GM21737 (cell line): ENCODE results near the gene ETV3L.
"Not testable (repeated sequence)": the region's sequence is repeated elsewhere in the genome, so short reads cannot be mapped to it uniquely, and the experiment has no call there.

Experiments used
- ATAC-seq: cut with Tn5 transposase; IDR thresholded peaks from one replicate; pipeline ENCODE4 v1.9.1; 2021; ENCODE audit warnings: mild to moderate bottlenecking, moderate library complexity; ENCODE audit not compliant: unreplicated experiment

ETV3L gene

DNA sequence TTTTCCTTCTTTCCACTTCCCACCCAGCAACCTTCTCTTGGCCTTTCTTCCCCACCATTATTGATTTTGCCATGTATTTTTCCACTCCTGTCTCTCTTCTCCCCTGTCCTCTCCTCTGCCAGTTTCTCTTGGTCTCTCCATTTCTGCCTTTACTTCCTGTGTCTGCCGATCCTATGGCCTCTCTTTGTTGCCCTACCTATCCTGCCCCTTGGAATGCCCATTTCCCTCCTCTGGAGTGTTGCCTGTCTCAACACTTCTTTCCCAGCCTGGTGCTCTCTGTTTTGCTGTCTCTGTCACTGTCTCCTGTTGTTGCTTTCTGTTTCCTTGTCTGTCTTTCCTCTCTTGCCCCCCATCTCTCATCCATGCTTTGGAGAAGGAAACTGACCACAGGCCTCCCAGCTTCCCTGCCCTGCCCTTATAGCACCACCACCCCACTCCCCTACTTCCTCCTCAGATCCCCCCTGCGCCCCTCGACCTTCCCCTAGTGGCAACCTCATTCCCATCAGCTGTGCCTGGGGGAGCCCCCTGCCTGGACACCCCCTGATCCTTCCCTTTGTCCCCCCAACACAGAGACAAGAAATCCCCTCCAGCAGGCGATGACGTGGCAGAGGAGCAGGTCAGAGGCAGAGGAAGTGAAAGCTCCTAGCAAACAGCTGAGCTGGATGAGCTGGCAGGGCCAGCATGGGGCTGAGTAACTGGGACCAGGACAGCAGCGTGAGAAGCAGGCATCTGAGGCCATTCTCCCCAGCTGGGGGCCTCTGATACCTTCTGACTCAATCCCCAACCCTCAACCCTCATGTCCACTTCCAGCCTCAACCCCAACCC is 6.6 kb upstream of the ETV3L start:
- ATAC-seq: peak; percentile 66

GRCh38 chr1:157105298-157105987 is 5.8 kb upstream of the ETV3L start:
- ATAC-seq: no peak

- ATAC-seq: no peak
These were observed 5.1 kb upstream of the ETV3L start for GRCh38 chr1:157104598-157105293.

DNA sequence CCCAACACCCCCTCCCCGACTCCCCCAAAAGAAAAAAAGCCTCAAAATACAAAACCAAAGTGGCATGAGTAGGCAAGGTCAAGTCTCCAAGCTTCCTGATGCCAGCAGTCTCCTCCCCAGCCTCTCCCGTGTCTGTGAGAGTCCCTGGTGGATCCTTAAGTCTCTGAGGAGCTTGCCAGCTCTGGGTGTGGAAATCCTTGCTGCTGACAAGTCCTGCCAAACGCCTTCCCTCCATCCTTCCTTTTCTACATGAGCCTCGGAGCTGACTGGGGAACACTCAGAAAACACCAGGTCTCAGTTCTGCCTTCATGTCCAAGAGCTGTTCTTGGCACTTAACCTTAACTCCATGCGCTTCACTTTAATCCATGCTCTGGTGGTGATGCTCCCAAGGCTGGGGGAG is 3.7 kb upstream of the ETV3L start:
- no peak for ATAC-seq

DNA sequence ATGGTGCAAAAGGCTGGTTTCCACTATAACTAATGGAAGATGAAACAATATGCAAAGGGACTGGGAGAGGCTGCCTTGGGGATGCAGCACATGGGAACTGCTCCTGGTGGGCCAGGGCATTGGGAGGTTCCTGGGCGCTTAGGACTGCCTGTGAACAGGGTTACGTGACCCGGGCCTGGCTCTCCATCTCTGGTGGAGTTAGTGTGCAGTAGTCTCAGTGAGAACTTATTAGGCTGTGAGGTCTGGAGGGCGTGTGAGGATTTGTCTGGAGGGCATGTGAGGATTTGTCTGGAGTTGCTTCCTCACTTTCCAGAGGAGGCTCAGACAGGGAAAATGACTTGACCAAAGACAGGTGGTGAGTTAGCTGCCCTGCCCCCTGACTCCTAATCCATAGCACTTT is 1.5 kb upstream of the ETV3L start:
- no peak for ATAC-seq

- not testable (repeated sequence) for ATAC-seq
These were observed 498 bp downstream of the ETV3L start for GRCh38 chr1:157098987-157099632.

- no peak for ATAC-seq
These were observed 1.1 kb downstream of the ETV3L start for GRCh38 chr1:157098519-157098918.

GRCh38 chr1:157097692-157098091 is 1.9 kb downstream of the ETV3L start:
- no peak for ATAC-seq

- no peak for ATAC-seq
These were observed 2.7 kb downstream of the ETV3L start for GRCh38 chr1:157096881-157097280.

DNA sequence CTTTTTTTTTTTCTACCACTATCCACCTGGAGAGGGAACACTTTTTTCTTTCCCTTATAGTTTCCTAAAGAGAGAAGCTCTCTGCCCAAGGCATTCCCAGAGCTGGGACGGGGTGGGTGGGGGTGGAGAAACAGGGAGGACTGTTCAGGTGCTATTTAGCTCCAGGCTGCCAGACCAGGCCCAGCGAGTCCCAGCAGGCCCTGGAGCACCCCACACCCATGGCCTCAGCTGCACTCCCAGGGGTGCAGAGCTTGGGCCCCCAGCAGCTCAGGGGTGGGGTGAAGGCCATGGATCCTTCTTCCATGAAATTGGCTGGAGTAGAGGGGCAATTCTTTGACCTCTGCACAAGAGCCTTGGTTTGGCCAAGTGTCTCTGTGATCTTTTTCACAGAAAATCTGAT is 4.1 kb downstream of the ETV3L start:
- ATAC-seq: no peak

DNA sequence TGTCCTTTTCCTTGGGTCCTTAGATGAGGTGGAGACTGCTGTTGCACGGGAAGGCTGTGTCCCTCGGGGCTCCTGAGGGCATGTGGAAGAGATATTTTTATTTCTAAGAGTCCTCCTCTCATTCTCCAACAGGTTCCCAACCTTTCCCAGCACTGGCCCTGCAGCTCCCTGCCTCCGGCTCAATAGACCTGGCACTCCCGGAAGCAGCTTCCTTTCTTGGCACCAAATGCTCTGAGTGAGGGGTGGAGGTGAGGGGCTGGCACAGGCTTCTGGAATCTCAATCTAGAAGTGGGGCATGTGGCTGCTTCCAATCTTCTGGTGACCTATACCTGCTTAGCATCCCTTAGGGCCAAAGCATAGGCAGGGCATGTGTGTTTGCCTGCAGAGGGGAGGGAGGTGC is 4.5 kb downstream of the ETV3L start:
- ATAC-seq: no peak

DNA sequence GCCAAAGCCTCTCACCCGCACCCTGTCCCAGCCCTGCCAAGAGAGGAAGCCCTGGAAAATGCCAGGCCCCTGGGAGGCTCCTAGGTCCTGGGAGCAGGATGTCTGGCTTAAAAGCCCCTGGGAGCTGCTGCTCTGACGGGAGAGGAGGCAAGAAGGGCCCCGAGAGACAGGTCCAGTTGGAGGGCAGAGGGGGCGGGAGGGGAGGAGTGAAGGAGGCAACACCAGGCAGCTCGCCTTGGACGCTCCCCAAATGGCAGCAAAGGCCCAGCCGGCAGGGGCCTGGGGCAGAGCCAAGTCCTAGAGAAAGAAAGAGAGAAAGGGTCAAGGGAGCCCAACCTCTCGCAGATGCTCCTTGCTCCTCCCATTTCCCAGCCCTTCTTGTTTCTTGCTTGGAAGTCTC is 6.8 kb downstream of the ETV3L start:
- ATAC-seq: no peak

DNA sequence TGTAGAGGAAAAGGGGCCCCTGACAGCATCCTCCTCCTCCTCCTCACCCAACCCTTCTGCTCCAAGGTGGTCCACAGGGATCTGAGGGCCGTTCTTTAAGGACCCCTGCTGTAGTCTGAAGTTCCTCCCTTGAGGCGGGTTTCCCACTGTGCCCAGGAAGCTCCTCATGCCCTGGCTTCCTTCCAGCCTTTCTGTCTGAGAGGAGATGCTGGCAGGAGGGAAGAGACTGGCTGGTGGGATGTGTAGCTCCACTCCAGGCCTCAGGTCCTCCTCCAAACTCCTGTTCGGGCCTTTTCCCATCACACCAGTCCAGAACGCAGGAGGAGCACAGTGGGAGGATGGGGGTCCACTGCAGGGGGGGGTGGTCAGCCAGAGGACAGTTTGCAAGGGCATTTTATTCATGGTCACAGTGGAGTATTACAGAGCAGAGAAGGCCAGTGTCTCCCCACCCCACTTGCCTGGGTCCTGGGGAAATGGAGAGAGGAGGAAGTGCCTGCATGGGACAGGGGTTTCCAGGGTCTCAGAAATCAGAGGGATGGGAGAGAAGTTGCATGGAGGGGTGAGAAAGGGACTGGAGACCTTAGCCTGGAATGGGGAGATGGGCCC is 7.8 kb downstream of the ETV3L start:
- no peak for ATAC-seq

DNA sequence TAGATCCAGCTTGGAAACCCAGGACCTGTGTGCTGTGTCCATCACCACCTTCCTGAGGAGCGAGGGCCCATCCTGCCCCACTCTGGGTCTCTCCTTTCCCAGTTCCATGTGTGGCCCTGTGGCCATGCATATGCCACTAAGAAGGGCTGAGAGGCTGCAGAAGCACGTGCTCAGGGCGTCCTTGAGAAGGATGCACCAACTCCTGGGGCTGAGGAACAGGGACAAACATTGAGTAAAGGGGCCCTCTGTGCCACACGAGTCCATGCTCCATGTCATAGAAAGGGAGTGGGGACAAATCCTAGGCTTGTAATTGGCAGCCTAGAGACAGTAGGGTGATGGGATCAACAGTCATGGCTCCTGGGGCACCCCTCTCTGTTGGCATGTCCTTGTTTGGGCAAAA is 8.4 kb downstream of the ETV3L start:
- no peak for ATAC-seq

DNA sequence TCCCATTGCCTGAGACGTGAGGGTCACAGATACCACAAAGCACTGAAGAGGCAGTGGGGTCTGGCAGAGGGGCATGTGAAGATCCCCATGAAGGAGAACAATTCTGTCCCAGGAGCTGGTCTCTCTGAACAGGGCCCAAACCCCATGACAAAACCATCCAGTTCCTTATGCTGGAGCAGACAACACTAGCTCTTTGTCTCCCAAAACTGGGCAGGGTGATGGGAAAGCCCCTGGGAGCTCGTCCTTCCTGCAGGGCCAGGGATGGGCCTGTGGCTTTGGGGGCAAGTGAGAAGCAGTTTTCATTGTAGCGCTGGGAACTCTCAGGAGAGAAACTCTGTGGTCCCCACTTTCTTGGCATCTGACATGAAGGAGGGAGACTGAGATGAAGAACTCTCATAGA is 8.8 kb downstream of the ETV3L start:
- no peak for ATAC-seq

DNA sequence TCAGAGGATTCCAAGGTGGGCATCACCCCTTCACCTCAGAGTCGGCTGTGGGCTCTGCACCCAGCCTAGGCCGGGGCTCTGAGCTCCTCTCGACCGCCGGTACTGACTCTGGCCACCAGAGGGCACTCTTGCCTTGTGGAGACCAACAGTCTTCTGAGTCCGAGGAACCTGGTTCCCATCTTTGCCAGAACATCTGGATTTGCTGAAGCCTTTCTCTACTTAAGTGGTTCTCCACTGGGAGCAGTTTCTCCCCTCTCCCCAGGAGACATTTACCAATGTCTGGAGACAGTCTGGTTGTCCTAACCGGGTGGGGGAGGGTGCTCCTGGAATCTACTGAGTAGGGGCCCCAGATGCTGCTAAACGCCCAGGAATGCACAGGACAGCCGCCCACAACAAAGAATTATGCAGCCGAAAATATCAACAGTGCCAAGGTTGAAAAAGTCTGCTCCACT is 9.4 kb downstream of the ETV3L start:
- ATAC-seq: no peak

DNA sequence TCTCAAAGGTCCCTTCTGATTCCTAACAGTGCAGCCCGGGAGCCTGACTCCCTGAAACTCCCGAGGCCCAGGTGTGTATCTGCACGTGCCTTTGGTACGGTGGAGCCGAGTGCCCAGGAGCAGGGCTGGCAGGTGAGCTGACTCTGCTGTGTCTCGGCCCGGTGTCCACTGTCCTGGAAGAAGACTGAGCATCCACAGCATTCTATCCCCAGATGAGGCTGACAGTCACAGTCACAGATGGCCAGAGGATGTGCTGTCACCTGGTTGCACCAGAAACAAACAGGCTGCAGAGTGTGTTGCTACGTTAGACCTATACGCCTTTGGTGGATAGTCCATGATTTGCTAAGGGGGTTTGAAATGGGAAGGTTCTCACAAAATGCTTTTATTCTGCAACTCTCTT is 9.8 kb downstream of the ETV3L start:
- ATAC-seq: no peak

GRCh38 chr1:157088607-157089006 is 11.0 kb downstream of the ETV3L start:
- no peak for ATAC-seq

DNA sequence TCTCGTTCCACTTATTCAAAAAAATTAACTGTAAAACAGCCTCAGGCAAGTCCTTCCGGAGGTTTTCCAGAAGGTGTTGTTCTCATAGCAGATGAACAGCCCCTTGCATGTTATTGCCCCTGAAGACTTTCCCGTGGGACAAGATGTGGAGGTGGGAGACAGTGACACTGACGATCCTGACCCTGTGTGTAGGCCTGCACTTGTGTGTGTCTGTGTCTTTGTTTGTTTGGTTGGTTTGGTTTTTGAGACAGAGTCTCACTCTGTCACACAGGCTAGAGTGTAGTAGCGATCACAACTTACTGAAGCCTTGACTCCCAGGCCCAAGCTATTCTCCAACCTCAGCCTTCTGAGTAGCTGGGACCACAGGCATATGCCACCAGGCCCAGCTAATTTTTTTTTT is 12.6 kb downstream of the ETV3L start:
- no peak for ATAC-seq

GRCh38 chr1:157086299-157086698 is 13.3 kb downstream of the ETV3L start:
- ATAC-seq: no peak

DNA sequence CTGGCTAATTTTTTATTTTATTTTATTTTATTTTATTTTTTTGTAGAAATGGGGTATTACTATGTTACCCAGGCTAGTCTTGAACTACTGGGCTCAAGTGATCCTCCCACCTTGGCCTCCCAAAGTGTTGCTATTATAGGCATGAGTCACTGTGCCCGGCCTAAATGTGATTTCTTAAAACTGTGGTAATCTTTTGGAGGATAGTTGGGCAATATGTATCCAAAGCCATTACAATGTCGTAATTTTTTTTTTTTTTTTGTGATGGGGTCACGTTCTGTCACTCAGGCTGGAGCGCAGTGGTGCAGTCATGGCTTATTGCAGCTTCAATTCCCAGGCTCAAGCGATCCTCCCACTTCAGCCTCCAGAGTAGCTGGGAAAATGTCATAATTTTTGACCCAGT is 14.2 kb downstream of the ETV3L start:
- no peak for ATAC-seq
